H1 (cell line): ENCODE data around the gene HPD.

Experiments used
- CHD2 ChIP-seq: IDR thresholded peaks from 2 replicates; pipeline ENCODE4 v1.6.1; 2012; ENCODE audit warnings: low read length, improper control_type of control experiment
- EP300 ChIP-seq, 2 experiments: IDR thresholded peaks; 1 replicate in 1 of 2; 2 replicates in 1 of 2; pipeline ENCODE4 v1.6.1; 2011 to 2012; ENCODE audit warnings: low read depth in 2 of 2, low read length in 2 of 2, mild to moderate bottlenecking in 2 of 2, borderline replicate concordance in 1 of 2, inconsistent platforms in 1 of 2, moderate library complexity in 1 of 2
- EZH2 ChIP-seq: fragments of 200-600 bp; sonication (generic); IDR thresholded peaks from 2 replicates; pipeline ENCODE4 v1.7.1; 2012; ENCODE audit warnings: low read depth, mild to moderate bottlenecking, moderate library complexity, low read length, inconsistent platforms; ENCODE audit not compliant: severe bottlenecking
- MAFK ChIP-seq: IDR thresholded peaks from 2 replicates; pipeline ENCODE4 v1.6.1; 2012; ENCODE audit warnings: low read depth, mild to moderate bottlenecking, improper control_type of control experiment, low read length
- POLR2AphosphoS5 ChIP-seq: IDR thresholded peaks from 2 replicates; pipeline ENCODE4 v1.6.1; 2011; ENCODE audit warnings: low read depth, low read length
- RBBP5 ChIP-seq: IDR thresholded peaks from 2 replicates; pipeline ENCODE4 v1.7.1; 2012; ENCODE audit warnings: low read depth, mild to moderate bottlenecking, inconsistent platforms, low read length, moderate library complexity, borderline replicate concordance
- RNF2 ChIP-seq: fragments of 200-900, 300-1000 bp; sonication (generic); IDR thresholded peaks from 2 replicates; pipeline ENCODE4 v1.7.1; 2016; ENCODE audit warnings: borderline replicate concordance, low read depth, mild to moderate bottlenecking, antibody characterized with exemption, low read length; ENCODE audit not compliant: poor library complexity, severe bottlenecking; ENCODE audit errors: missing control alignments
- SIX5 ChIP-seq: IDR thresholded peaks from 2 replicates; pipeline ENCODE4 v1.6.1; 2011; ENCODE audit warnings: mild to moderate bottlenecking, low read depth, low read length
- SUZ12 ChIP-seq: fragments of 200-600 bp; sonication (generic); IDR thresholded peaks from 2 replicates; pipeline ENCODE4 v1.6.1; 2012; ENCODE audit warnings: mild to moderate bottlenecking, inconsistent platforms, low read length, moderate library complexity, mixed read lengths
- ZNF274 ChIP-seq: IDR thresholded peaks from 2 replicates; pipeline ENCODE4 v1.7.0; 2012; ENCODE audit warnings: low read length, borderline replicate concordance; ENCODE audit errors: extremely low read depth
- TF ChIP-seq, protein P1 (sequence below), 3 experiments: IDR thresholded peaks; 1 replicate in 2 of 3; 2 replicates in 1 of 3; pipeline versions ENCODE4 v1.5.1 to v1.6.1; 2011; ENCODE audit warnings: low read length in 3 of 3, mild to moderate bottlenecking in 3 of 3, inconsistent platforms in 2 of 3, low read depth in 1 of 3, moderate library complexity in 1 of 3; ENCODE audit not compliant: insufficient read depth in 1 of 3; ENCODE audit errors: control extremely low read depth in 1 of 3
- TF ChIP-seq, protein P2 (sequence below): IDR thresholded peaks from 2 replicates; pipeline ENCODE4 v1.6.1; 2012; ENCODE audit warnings: inconsistent platforms

- no peak for TF ChIP-seq EP300 (IDR thresholded peaks at IDR 0.05; ENCODE audit: borderline replicate concordance in 1 of 2, low read depth in 2 of 2, low read length in 2 of 2)
- TF ChIP-seq, protein P1, sequence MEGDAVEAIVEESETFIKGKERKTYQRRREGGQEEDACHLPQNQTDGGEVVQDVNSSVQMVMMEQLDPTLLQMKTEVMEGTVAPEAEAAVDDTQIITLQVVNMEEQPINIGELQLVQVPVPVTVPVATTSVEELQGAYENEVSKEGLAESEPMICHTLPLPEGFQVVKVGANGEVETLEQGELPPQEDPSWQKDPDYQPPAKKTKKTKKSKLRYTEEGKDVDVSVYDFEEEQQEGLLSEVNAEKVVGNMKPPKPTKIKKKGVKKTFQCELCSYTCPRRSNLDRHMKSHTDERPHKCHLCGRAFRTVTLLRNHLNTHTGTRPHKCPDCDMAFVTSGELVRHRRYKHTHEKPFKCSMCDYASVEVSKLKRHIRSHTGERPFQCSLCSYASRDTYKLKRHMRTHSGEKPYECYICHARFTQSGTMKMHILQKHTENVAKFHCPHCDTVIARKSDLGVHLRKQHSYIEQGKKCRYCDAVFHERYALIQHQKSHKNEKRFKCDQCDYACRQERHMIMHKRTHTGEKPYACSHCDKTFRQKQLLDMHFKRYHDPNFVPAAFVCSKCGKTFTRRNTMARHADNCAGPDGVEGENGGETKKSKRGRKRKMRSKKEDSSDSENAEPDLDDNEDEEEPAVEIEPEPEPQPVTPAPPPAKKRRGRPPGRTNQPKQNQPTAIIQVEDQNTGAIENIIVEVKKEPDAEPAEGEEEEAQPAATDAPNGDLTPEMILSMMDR (IDR thresholded peaks at IDR 0.05; ENCODE audit: control extremely low read depth in 1 of 3, insufficient read depth in 1 of 3, low read depth in 1 of 3, low read length in 3 of 3), result no peak
- no peak for TF ChIP-seq EZH2
- TF ChIP-seq POLR2AphosphoS5, result no peak
- no peak for TF ChIP-seq RBBP5
- no peak for TF ChIP-seq SIX5
- TF ChIP-seq, protein P2, sequence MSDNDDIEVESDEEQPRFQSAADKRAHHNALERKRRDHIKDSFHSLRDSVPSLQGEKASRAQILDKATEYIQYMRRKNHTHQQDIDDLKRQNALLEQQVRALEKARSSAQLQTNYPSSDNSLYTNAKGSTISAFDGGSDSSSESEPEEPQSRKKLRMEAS, result no peak
- no peak for TF ChIP-seq SUZ12
- TF ChIP-seq RNF2, result no peak
- no peak for TF ChIP-seq CHD2
- TF ChIP-seq ZNF274, result no peak
- TF ChIP-seq MAFK, result no peak
Measured at GRCh38 chr12:121903202-121903601, 44.5 kb upstream of the HPD start.
